ENCODE results near the gene PLAAT2. TPM values are rescaled to one million over a fixed set of nuclear protein-coding genes. Genes with fewer than 3 reads are reported as not detected.
A peak's percentile ranks its signal among the peaks of the same experiment; 100 is the strongest.

PLAAT2 gene
- total and polyA plus RNA-seq, 9 of the 15 experiments (the other 6 are each of a cell fraction or from before 2014, with no cell fraction given): not detected

DNA sequence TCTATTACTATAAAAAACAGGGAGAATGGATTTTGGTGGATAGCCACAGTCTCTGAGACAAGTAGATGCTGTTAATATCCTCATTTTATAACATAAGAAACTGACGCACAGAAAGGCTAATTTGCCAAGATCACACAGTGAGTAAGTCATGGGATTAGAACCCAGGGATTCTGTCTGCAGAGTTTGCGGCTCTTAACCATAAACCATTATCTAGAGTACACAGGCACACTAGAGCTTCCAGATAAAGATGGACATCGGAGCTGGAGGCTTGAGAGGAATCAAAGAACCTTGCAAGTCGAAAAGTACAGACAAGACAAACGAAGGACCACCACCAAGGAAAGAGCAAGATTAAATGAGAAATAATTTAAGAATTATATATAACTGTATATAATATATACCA is 46.0 kb downstream of the PLAAT2 start (continued):
- no peak for TF ChIP-seq HNRNPL (IDR thresholded peaks at IDR 0.05; ENCODE audit: low read depth, low read length)
- TF ChIP-seq, protein P1, sequence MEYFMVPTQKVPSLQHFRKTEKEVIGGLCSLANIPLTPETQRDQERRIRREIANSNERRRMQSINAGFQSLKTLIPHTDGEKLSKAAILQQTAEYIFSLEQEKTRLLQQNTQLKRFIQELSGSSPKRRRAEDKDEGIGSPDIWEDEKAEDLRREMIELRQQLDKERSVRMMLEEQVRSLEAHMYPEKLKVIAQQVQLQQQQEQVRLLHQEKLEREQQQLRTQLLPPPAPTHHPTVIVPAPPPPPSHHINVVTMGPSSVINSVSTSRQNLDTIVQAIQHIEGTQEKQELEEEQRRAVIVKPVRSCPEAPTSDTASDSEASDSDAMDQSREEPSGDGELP (CRISPR knock-in tag; IDR thresholded peaks at IDR 0.05; ENCODE audit: borderline replicate concordance): no peak
- 0 out of 2 replicates have a peak, but pooled peaks have one; percentile 14 for TF ChIP-seq L3MBTL2 (IDR thresholded peaks at IDR 0.05)
- TF ChIP-seq, protein P2, sequence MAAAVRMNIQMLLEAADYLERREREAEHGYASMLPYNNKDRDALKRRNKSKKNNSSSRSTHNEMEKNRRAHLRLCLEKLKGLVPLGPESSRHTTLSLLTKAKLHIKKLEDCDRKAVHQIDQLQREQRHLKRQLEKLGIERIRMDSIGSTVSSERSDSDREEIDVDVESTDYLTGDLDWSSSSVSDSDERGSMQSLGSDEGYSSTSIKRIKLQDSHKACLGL (CRISPR knock-in tag; IDR thresholded peaks at IDR 0.05; ENCODE audit: borderline replicate concordance, poor library complexity, severe bottlenecking): no peak
- TF ChIP-seq CREB1 (IDR thresholded peaks at IDR 0.05): 0 out of 2 replicates have a peak, but pooled peaks have one; percentile 28
- no peak for TF ChIP-seq CREB1 (CRISPR knock-in tag; IDR thresholded peaks at IDR 0.05)
- TF ChIP-seq NEUROD1 (IDR thresholded peaks at IDR 0.05; ENCODE audit: borderline replicate concordance, low read depth, low read length, partially characterized antibody): peak; percentile 24
- no peak for TF ChIP-seq HDAC6 (IDR thresholded peaks at IDR 0.05; ENCODE audit: low read depth, low read length)
- TF ChIP-seq, protein P3, sequence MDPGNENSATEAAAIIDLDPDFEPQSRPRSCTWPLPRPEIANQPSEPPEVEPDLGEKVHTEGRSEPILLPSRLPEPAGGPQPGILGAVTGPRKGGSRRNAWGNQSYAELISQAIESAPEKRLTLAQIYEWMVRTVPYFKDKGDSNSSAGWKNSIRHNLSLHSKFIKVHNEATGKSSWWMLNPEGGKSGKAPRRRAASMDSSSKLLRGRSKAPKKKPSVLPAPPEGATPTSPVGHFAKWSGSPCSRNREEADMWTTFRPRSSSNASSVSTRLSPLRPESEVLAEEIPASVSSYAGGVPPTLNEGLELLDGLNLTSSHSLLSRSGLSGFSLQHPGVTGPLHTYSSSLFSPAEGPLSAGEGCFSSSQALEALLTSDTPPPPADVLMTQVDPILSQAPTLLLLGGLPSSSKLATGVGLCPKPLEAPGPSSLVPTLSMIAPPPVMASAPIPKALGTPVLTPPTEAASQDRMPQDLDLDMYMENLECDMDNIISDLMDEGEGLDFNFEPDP (CRISPR knock-in tag; IDR thresholded peaks at IDR 0.05): no peak
- TF ChIP-seq, protein P4, sequence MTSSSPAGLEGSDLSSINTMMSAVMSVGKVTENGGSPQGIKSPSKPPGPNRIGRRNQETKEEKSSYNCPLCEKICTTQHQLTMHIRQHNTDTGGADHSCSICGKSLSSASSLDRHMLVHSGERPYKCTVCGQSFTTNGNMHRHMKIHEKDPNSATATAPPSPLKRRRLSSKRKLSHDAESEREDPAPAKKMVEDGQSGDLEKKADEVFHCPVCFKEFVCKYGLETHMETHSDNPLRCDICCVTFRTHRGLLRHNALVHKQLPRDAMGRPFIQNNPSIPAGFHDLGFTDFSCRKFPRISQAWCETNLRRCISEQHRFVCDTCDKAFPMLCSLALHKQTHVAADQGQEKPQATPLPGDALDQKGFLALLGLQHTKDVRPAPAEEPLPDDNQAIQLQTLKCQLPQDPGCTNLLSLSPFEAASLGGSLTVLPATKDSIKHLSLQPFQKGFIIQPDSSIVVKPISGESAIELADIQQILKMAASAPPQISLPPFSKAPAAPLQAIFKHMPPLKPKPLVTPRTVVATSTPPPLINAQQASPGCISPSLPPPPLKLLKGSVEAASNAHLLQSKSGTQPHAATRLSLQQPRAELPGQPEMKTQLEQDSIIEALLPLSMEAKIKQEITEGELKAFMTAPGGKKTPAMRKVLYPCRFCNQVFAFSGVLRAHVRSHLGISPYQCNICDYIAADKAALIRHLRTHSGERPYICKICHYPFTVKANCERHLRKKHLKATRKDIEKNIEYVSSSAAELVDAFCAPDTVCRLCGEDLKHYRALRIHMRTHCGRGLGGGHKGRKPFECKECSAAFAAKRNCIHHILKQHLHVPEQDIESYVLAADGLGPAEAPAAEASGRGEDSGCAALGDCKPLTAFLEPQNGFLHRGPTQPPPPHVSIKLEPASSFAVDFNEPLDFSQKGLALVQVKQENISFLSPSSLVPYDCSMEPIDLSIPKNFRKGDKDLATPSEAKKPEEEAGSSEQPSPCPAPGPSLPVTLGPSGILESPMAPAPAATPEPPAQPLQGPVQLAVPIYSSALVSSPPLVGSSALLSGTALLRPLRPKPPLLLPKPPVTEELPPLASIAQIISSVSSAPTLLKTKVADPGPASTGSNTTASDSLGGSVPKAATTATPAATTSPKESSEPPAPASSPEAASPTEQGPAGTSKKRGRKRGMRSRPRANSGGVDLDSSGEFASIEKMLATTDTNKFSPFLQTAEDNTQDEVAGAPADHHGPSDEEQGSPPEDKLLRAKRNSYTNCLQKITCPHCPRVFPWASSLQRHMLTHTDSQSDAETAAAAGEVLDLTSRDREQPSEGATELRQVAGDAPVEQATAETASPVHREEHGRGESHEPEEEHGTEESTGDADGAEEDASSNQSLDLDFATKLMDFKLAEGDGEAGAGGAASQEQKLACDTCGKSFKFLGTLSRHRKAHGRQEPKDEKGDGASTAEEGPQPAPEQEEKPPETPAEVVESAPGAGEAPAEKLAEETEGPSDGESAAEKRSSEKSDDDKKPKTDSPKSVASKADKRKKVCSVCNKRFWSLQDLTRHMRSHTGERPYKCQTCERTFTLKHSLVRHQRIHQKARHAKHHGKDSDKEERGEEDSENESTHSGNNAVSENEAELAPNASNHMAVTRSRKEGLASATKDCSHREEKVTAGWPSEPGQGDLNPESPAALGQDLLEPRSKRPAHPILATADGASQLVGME (CRISPR knock-in tag; IDR thresholded peaks at IDR 0.05): no peak
- TF ChIP-seq, protein P5, sequence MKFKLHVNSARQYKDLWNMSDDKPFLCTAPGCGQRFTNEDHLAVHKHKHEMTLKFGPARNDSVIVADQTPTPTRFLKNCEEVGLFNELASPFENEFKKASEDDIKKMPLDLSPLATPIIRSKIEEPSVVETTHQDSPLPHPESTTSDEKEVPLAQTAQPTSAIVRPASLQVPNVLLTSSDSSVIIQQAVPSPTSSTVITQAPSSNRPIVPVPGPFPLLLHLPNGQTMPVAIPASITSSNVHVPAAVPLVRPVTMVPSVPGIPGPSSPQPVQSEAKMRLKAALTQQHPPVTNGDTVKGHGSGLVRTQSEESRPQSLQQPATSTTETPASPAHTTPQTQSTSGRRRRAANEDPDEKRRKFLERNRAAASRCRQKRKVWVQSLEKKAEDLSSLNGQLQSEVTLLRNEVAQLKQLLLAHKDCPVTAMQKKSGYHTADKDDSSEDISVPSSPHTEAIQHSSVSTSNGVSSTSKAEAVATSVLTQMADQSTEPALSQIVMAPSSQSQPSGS (CRISPR knock-in tag; IDR thresholded peaks at IDR 0.05): no peak
- no peak for TF ChIP-seq HSF4 (CRISPR knock-in tag; IDR thresholded peaks at IDR 0.05; ENCODE audit: borderline replicate concordance)
- TF ChIP-seq, protein P6, sequence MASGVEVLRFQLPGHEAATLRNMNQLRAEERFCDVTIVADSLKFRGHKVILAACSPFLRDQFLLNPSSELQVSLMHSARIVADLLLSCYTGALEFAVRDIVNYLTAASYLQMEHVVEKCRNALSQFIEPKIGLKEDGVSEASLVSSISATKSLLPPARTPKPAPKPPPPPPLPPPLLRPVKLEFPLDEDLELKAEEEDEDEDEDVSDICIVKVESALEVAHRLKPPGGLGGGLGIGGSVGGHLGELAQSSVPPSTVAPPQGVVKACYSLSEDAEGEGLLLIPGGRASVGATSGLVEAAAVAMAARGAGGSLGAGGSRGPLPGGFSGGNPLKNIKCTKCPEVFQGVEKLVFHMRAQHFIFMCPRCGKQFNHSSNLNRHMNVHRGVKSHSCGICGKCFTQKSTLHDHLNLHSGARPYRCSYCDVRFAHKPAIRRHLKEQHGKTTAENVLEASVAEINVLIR (CRISPR knock-in tag; IDR thresholded peaks at IDR 0.05): no peak
- TF ChIP-seq SMARCB1 (IDR thresholded peaks at IDR 0.05; ENCODE audit: insufficient read length, low read depth): no peak

Data from K562 (cell line).